Karpas-422 (cell line): ENCODE measurements around the gene KRT5. TPM values are rescaled to one million over a fixed set of nuclear protein-coding genes. Genes with fewer than 3 reads are reported as not detected.
A peak's percentile ranks its signal among the peaks of the same experiment; 100 is the strongest.
"Not testable (repeated sequence)": the region's sequence is repeated elsewhere in the genome, so short reads cannot be mapped to it uniquely, and the experiment has no call there.

Experiments
- DNase-seq: peaks from one replicate; pipeline ENCODE4 v3.0.0-alpha.2; 2015
- H2AFZ ChIP-seq: fragments of 200-600 bp; sonication (generic); 2 replicates; pipeline ENCODE4 v1.6.1; 2014; ENCODE audit warnings: antibody characterized with exemption, low read length, mixed read lengths
- H3K27ac ChIP-seq: fragments of 200-600 bp; sonication (generic); 2 replicates; pipeline ENCODE4 v1.5.1; 2014; ENCODE audit warnings: mild to moderate bottlenecking, low read length, moderate library complexity
- H3K27me3 ChIP-seq: fragments of 200-600 bp; sonication (generic); 2 replicates; pipeline ENCODE4 v1.6.1; 2014; ENCODE audit warnings: low read length, mixed read lengths
- H3K36me3 ChIP-seq: fragments of 200-600 bp; sonication (generic); 2 replicates; pipeline ENCODE4 v1.6.1; 2014; ENCODE audit warnings: low read length, mixed read lengths; ENCODE audit not compliant: insufficient read depth
- H3K4me1 ChIP-seq: fragments of 200-600 bp; sonication (generic); 2 replicates; pipeline ENCODE4 v1.6.1; 2014; ENCODE audit warnings: mild to moderate bottlenecking, low read length, mixed read lengths
- H3K4me2 ChIP-seq: fragments of 200-600 bp; sonication (generic); 2 replicates; pipeline ENCODE4 v1.6.1; 2014; ENCODE audit warnings: low read length, low read depth, mild to moderate bottlenecking; ENCODE audit not compliant: poor library complexity, severe bottlenecking
- H3K4me3 ChIP-seq: fragments of 200-600 bp; sonication (generic); 2 replicates; pipeline ENCODE4 v1.5.1; 2014; ENCODE audit warnings: mild to moderate bottlenecking, antibody characterized with exemption, low read length, mixed read lengths
- H3K79me2 ChIP-seq: fragments of 200-600 bp; sonication (generic); 2 replicates; pipeline ENCODE4 v1.6.1; 2014; ENCODE audit warnings: mild to moderate bottlenecking, low read length, mixed read lengths
- H3K9ac ChIP-seq: fragments of 200-600 bp; sonication (generic); 2 replicates; pipeline ENCODE4 v1.6.0; 2014; ENCODE audit warnings: low read length
- H3K9me2 ChIP-seq: fragments of 200-600 bp; sonication (generic), shearing (Covaris generic); replicated peaks from 2 replicates; pipeline ENCODE4 v1.6.0; 2014; ENCODE audit warnings: mild to moderate bottlenecking, low read length, moderate library complexity; ENCODE audit not compliant: insufficient read depth
- H3K9me3 ChIP-seq: fragments of 300-700, 200-600 bp; sonication (generic); 2 replicates; pipeline ENCODE4 v1.6.1; 2014; ENCODE audit warnings: low read length, mixed read lengths
- H4K20me1 ChIP-seq: fragments of 200-600 bp; sonication (generic); 2 replicates; pipeline ENCODE4 v1.6.1; 2014; ENCODE audit warnings: mild to moderate bottlenecking, antibody characterized with exemption, low read length, low read depth; ENCODE audit not compliant: insufficient read depth
- total RNA-seq: library from RNA; depleted of rRNA; stranded (reverse); fragments of >200 nt; shearing (Covaris generic); gene quantifications from 2 replicates; pipeline ENCODE4 v1.2.3, GENCODE V29; 2014; ENCODE audit warnings: low replicate concordance

Gene KRT5
- total RNA-seq, 1 experiment from 2014 or later = not detected

DNA sequence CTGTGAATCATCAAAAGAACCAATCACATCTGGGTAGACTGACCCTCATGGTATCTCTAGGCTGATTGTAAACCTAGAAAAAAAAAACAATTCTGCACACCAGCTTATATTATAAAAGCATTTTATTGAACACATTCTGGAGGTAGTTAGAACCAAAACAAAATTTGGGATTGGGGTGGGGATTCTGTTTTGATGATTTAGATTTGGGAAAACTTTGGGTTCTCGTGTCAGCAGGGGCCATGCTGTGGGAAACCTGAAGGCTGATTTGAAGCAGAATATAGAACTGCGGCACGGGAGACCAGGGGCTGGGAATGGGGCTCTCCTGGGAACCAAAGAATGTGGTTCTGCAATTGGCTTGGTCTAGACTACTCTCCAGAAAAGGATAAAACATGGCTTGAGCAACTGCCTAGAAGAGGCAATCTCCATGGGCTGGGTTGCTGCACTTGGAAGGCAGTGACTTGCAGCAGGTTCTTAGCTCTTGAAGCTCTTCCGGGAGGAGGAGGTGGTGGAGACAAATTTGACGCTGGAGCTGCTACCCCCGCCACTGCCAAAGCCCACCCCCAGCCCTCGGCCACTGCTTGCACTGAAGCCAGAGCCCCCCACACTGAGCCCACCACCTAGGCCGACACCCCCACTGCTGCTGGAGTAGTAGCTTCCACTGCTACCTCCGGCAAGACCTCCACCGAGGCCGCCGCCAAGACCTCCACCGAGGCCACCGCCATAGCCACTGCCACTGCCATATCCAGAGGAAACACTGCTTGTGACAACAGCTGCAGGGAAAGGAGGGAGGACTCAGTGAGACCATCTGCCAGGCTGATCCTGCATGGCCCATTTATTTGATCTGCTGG lies 5.5 kb downstream of the KRT5 start:
- Histone ChIP-seq H3K9me3 (no peaks in the 10 kb centered on the region), H2AFZ (no peak overlapping the region), H3K4me2 (no peak overlapping the region), H3K27me3 (no peaks in the 10 kb centered on the region), H3K27ac (no peak overlapping the region), H3K9me2 (no peaks in the 10 kb centered on the region), H3K79me2 (no peaks in the 10 kb centered on the region), H3K4me3 (no peak overlapping the region), H3K9ac (no peak overlapping the region), H3K4me1 (peaks cover 3% of the 10 kb centered on the region; the same call in 1 of the 2 replicates), H4K20me1 (no peaks in the 10 kb centered on the region), H3K36me3 (no peaks in the 10 kb centered on the region)
- no peak for DNase-seq

DNA sequence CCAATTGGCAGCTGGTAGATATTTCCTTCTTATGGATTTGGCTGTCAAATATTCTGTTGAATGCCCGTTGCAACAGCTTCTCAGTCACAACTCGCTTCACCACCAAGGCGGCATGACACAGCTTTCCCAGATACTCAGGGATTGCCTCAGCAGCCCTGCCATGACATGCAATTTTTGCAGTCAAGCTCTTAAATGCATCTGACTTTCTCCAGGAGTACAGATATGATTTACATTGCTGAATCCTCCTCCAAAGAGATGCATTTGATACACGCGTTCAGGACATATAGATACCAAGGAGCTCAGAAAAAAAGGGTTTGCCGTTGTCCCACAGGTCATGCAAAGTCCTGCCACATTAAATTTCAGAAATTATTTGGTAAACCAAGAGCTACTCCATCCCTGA lies 6.5 kb downstream of the KRT5 start:
- Histone ChIP-seq H2AFZ (no peak overlapping the region), H3K9ac (no peak overlapping the region), H3K27me3 (no peaks in the 10 kb centered on the region), H3K27ac (no peak overlapping the region), H3K4me1 (peaks cover 3% of the 10 kb centered on the region; the same call in 1 of the 2 replicates), H3K36me3 (no peaks in the 10 kb centered on the region), H3K4me2 (no peak overlapping the region), H3K9me3 (no peaks in the 10 kb centered on the region), H3K9me2 (no peaks in the 10 kb centered on the region), H3K4me3 (no peak overlapping the region), H3K79me2 (no peaks in the 10 kb centered on the region), H4K20me1 (no peaks in the 10 kb centered on the region)
- no peak for DNase-seq

DNA sequence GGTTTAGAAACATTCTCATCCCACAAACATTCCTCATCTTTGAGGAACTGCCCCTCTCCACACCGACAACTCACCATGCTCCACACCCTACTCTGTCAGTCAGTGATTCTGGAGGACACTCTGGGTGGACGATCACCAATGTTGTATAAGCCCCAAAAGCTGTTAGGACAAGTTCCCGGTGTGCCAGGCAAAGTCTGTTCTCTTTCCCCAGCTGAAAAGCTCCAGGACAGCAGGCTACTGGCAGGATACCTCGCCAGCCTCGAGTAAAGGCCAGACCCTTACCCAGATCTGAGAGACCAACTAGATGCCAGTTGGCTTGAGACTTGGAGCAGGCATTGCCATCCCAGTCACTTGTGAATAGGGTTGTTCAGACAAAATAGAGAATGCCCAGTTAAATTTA lies 12.0 kb downstream of the KRT5 start:
- H3K4me1 ChIP-seq = peaks cover 3% of the 10 kb centered on the region; the same call in 1 of the 2 replicates
- no peaks in the 10 kb centered on the region for H3K9me2 ChIP-seq
- no peak overlapping the region for H2AFZ ChIP-seq
- no peak overlapping the region for H3K4me2 ChIP-seq
- no peaks in the 10 kb centered on the region for H3K36me3 ChIP-seq
- no peak overlapping the region for H3K27ac ChIP-seq
- no peaks in the 10 kb centered on the region for H3K27me3 ChIP-seq
- H3K9ac ChIP-seq = no peak overlapping the region
- no peaks in the 10 kb centered on the region for H4K20me1 ChIP-seq
- DNase-seq = no peak
- H3K4me3 ChIP-seq = no peak overlapping the region
- H3K9me3 ChIP-seq = no peaks in the 10 kb centered on the region
- H3K79me2 ChIP-seq = no peaks in the 10 kb centered on the region

DNA sequence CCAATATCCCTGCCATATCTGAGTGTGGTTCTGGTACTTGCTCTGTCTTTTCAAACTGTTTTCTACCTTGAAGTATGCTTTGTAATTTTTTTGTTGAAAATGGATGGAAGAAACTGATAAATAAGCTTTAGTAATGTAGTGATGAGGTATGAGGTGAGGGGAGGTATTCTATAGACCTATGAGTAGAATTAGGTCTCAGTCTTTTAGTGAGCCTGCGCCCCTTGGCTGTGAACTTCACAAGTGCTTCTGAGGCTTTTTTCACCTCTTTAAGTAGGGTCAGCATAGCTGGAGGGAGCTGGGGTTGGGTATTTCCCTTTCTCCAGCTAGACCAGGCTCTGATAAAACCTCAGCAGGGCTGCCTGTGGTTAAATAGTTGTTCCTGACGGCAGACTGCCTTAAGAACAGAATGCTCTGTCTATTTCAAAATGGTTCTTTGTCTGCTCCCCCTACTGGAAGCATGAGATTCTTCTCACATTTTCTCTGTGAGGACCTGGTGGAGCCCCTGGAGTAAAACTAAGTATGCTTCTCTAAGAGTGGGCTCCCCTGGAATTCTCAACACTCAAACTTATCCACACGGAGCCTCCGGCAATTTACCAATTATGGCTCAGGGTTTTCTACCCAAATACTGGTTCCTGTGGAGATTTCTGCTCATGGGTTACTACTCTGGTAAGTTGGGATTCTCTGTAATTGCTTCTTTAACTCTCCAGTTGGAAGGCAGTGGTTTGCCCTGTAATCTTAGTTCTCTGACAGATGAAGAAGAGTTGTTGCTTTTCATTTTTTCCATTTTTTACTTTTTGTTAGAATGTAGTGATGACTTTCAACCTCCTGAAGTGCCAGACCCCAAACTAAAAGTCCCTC lies 13.1 kb downstream of the KRT5 start:
- no peak overlapping the region for H3K4me3 ChIP-seq
- no peaks in the 10 kb centered on the region for H3K79me2 ChIP-seq
- H3K4me2 ChIP-seq = no peak overlapping the region
- no peaks in the 10 kb centered on the region for H4K20me1 ChIP-seq
- H3K27me3 ChIP-seq = no peaks in the 10 kb centered on the region
- no peaks in the 10 kb centered on the region for H3K9me3 ChIP-seq
- no peaks in the 10 kb centered on the region for H3K9me2 ChIP-seq
- peaks cover 3% of the 10 kb centered on the region; the same call in 1 of the 2 replicates for H3K4me1 ChIP-seq
- peak; percentile 70 for DNase-seq
- H3K36me3 ChIP-seq = no peaks in the 10 kb centered on the region
- H2AFZ ChIP-seq = no peak overlapping the region
- H3K9ac ChIP-seq = no peak overlapping the region
- no peak overlapping the region for H3K27ac ChIP-seq

DNA sequence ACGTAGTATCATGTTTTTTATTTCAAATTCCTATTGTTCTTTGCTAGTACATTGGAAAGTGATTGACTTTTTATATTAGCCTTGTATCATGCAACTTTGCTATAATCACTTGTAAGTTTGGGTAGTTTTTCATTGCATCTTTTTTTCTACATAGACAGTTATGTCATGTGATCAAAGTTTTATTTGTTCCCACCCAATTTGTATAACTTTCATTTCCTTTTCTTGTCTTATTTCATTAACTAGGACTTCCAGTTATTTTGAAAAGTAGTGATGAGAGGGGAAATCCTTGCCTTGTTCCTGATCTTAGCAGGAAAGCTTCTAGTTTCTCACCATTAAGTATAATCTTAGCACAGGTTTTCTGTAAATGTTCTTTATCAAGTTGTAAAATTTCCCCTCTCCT lies 17.3 kb downstream of the KRT5 start:
- Histone ChIP-seq H3K4me3 (no peak overlapping the region), H3K27ac (no peak overlapping the region), H2AFZ (no peak overlapping the region), H4K20me1 (no peaks in the 10 kb centered on the region), H3K79me2 (no peaks in the 10 kb centered on the region), H3K9ac (no peak overlapping the region), H3K9me2 (no peaks in the 10 kb centered on the region), H3K36me3 (no peaks in the 10 kb centered on the region), H3K4me2 (no peak overlapping the region), H3K9me3 (no peaks in the 10 kb centered on the region), H3K4me1 (no peaks in the 10 kb centered on the region), H3K27me3 (no peaks in the 10 kb centered on the region)
- no peak for DNase-seq

DNA sequence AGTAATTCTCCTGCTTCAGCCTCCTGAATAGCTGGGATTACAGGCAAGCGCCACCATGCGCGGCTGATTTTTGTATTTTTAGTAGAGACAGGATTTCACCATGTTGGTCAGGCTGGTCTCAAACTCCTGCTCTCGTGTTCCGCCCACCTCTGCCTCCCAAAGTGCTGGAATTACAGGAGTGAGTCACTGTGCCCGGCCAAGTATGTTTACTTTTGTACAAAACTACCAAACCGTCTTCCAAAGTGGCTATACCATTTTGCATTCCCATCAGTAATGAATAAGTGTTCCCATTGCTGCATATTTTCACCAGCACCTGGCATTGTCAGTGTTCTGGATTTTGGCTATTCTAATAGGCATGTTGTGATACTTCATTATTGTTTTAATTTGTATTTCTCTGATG lies 18.7 kb downstream of the KRT5 start:
- no peak for DNase-seq
- no peak overlapping the region for H3K27ac ChIP-seq
- no peak overlapping the region for H3K9ac ChIP-seq
- H3K9me3 ChIP-seq = no peaks in the 10 kb centered on the region
- no peak overlapping the region for H3K4me3 ChIP-seq
- no peaks in the 10 kb centered on the region for H3K27me3 ChIP-seq
- H3K4me1 ChIP-seq = peaks cover 6% of the 10 kb centered on the region
- no peaks in the 10 kb centered on the region for H3K79me2 ChIP-seq
- H2AFZ ChIP-seq = no peak overlapping the region
- H4K20me1 ChIP-seq = no peaks in the 10 kb centered on the region
- H3K9me2 ChIP-seq = no peaks in the 10 kb centered on the region
- H3K4me2 ChIP-seq = no peak overlapping the region
- H3K36me3 ChIP-seq = no peaks in the 10 kb centered on the region

DNA sequence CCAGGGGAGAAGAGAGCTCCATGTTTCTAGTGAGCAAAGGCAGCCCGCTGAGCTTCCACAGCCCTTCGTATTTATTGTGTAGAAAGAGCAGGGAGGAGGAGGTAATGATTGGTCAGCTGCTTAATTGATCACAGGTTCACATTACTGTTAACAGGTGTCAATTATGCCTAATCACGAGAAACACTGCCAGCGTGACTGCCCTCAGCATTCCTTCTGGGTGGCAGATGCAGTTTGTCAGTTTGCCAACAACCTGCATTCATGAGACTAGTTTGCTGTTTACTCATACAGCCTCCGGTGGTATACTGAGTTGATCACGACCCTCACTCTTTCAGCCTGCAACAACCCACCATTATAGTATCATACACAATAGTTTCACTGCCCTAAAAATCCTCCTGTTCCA lies 19.6 kb downstream of the KRT5 start:
- H3K79me2 ChIP-seq, H3K27me3 ChIP-seq: not testable (repeated sequence)

DNA sequence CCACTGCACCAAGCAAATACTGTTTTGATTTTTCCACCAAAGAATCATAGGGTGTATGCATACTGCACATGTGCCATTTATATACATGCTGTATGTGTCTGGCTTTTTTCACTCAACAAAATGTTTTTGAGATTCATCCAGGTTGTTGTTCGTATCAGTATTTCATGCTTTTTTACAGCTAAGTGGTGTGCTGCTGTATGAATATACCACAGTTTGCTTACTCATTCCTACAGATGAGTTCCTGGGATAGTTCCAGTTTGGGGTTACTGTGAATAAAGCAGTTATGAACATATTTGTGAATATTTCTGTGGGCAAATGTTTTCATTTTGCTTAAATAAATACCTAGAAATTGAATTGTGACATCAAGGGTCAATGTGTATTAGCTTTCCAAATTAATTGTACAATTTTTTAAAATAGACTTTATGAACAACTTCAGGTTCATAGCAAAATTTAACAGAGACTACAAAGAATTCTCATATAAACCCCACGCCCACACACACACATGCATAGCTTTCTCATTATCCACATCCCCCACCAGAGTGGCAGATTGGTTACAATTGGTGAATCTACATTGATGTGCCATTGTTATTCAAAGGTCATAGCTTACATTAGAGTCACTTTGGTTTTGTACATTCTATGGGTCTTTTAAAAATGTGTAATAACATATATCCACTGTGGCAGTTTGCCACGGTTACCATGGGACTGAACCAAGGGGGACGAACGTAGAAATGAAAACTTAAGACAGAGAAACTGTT lies 20.2 kb downstream of the KRT5 start:
- Histone ChIP-seq H3K4me1 (peaks cover 21% of the 10 kb centered on the region), H3K4me2 (no peak overlapping the region), H3K79me2 (no peaks in the 10 kb centered on the region), H3K9ac (no peak overlapping the region), H3K9me2 (no peaks in the 10 kb centered on the region), H3K9me3 (no peaks in the 10 kb centered on the region), H3K27ac (no peak overlapping the region), H3K4me3 (no peak overlapping the region), H3K36me3 (no peaks in the 10 kb centered on the region), H3K27me3 (no peaks in the 10 kb centered on the region), H2AFZ (no peak overlapping the region), H4K20me1 (no peaks in the 10 kb centered on the region)
- DNase-seq = no peak

More for the DNA sequence above, 19.6 kb downstream of the KRT5 start:
- H3K4me3 ChIP-seq, H3K36me3 ChIP-seq, DNase-seq, H3K27ac ChIP-seq, H3K9me2 ChIP-seq, H2AFZ ChIP-seq, H3K4me2 ChIP-seq, H4K20me1 ChIP-seq, H3K9me3 ChIP-seq, H3K9ac ChIP-seq: not testable (repeated sequence)
- peaks cover 16% of the 10 kb centered on the region for H3K4me1 ChIP-seq
